H1 (cell line): ENCODE measurements around the gene ULK3. TPM values are rescaled to one million over a fixed set of nuclear protein-coding genes. Genes with fewer than 3 reads are reported as not detected.

Experiments
- CTCF ChIP-seq, 3 experiments: IDR thresholded peaks; 1 replicate in 2 of 3; 2 replicates in 1 of 3; pipeline versions ENCODE4 v1.5.1 to v1.6.1; 2011; ENCODE audit warnings: low read length in 3 of 3, mild to moderate bottlenecking in 3 of 3, inconsistent platforms in 2 of 3, low read depth in 1 of 3, moderate library complexity in 1 of 3; ENCODE audit not compliant: insufficient read depth in 1 of 3; ENCODE audit errors: control extremely low read depth in 1 of 3
- KDM4A ChIP-seq: IDR thresholded peaks from one replicate; pipeline ENCODE4 v1.7.1; 2012; ENCODE audit warnings: low read depth, mild to moderate bottlenecking, moderate library complexity, low read length, inconsistent platforms; ENCODE audit not compliant: severe bottlenecking
- RFX5 ChIP-seq: IDR thresholded peaks from 2 replicates; pipeline ENCODE4 v1.6.1; 2011; ENCODE audit warnings: low read depth, low read length, improper control_type of control experiment, borderline replicate concordance
- polyA plus RNA-seq, 7 experiments: library from polyadenylated mRNA; depleted of rRNA in 3 of 7; stranded (reverse) in 5 of 7; unstranded in 2 of 7; fragments of >200 nt in 5 of 7; fragments of 200-250 nt in 2 of 7; gene quantifications; 1 replicate in 5 of 7; 2 replicates in 1 of 7; 4 replicates in 1 of 7; pipeline versions ENCODE4 v1.2.1 to v1.2.3, GENCODE V29; 2011 to 2013; ENCODE audit warnings: missing spikeins in 2 of 7, mixed read lengths in 2 of 7
- total RNA-seq: library from RNA; stranded (reverse); fragmentation: NEBNext Ultra II Directional; extraction: Animal tissue kit (Norgen Biotek cat#: 25700); gene quantifications from 2 replicates; pipeline ENCODE4 v1.2.1, GENCODE V29; 2021
- TF ChIP-seq, protein P1 (sequence below): IDR thresholded peaks from 2 replicates; pipeline ENCODE4 v1.6.1; 2011; ENCODE audit warnings: low read depth, mild to moderate bottlenecking, low read length; ENCODE audit not compliant: insufficient read depth

The ULK3 gene
- total and polyA plus RNA-seq, 2 of the 8 experiments (the other 6 are each of a cell fraction or from before 2014, with no cell fraction given): 27.1 to 34.4 TPM

DNA sequence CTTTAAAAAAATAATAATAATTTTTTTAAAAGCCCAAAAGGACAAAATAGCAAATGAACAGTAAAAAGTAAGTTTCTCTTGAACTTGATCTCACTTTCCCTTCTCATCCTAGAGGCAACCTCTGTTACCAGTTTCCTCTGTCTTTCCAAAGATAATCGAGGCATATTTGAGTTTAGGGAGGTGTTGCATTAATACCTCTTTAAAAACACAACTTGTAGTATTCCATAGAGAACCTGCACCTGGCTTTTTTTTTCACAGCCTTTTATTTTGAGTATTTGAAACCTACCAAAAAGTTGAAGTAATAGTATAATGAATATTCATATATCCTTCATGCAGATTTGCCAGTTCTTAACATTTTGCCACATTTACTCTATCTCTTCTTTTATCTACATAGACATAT, 51.9 kb downstream of the ULK3 start (continued):
- TF ChIP-seq KDM4A (no peak), CTCF (IDR thresholded peaks at IDR 0.05; ENCODE audit: control extremely low read depth in 1 of 3, insufficient read depth in 1 of 3, low read depth in 1 of 3, low read length in 3 of 3) (no peak), RFX5 (no peak)
- TF ChIP-seq, protein P1, sequence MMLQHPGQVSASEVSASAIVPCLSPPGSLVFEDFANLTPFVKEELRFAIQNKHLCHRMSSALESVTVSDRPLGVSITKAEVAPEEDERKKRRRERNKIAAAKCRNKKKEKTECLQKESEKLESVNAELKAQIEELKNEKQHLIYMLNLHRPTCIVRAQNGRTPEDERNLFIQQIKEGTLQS: no peak
